Measurements from ENCODE around the gene EBPL.

Gene EBPL

GRCh38 chr13:49629947-49630346, 61.3 kb downstream of the EBPL start:
- DNase-seq (ENCODE audit: low read depth), result no peak
- no peak overlapping the region for H3K4me3 ChIP-seq (ENCODE audit: low read depth, low read length)

DNA sequence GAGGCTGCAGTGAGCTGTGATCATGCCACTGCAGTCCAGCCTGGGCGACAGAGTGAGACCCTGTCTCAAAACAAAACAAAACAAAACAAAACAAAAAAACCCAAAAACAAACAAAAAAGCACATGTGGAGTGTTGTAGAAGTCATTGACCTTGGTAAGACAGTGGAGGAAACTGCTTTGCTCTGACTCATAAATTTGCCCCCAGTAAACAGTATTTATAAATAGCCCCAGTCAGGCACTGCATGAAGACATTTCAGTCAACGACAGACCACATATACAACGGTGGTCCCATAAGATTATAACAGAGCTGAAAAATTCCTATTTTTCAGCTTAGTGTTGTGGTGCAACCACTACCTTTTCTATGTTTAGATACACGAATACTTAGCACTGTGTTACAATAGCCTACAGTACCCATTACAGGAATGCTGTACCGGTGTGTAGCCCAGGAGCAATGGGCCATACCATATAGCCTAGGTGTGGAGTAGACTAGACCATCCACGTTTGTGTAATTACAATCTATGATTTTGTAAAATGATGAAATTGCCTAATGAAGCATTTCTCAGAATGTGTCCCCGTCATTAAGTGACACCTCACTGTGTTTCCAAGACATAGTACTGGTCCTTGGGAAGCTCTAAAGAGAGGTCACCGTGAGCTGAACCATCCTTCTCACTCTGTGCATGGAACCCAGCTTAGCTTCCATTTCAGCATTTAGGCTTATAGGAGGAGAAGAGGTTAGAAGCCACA, 61.9 kb downstream of the EBPL start:
- no peak for TF ChIP-seq CTCF (IDR thresholded peaks at IDR 0.05; ENCODE audit: control insufficient read depth, extremely low read depth, insufficient read depth)
- DNase-seq (ENCODE audit: low read depth), result no peak
- H3K4me3 ChIP-seq (ENCODE audit: low read depth, low read length), result no peak overlapping the region

More at GRCh38 chr13:49629947-49630346, 61.3 kb downstream of the EBPL start:
- TF ChIP-seq CTCF (IDR thresholded peaks at IDR 0.05; ENCODE audit: control insufficient read depth, extremely low read depth, insufficient read depth), result no peak

DNA sequence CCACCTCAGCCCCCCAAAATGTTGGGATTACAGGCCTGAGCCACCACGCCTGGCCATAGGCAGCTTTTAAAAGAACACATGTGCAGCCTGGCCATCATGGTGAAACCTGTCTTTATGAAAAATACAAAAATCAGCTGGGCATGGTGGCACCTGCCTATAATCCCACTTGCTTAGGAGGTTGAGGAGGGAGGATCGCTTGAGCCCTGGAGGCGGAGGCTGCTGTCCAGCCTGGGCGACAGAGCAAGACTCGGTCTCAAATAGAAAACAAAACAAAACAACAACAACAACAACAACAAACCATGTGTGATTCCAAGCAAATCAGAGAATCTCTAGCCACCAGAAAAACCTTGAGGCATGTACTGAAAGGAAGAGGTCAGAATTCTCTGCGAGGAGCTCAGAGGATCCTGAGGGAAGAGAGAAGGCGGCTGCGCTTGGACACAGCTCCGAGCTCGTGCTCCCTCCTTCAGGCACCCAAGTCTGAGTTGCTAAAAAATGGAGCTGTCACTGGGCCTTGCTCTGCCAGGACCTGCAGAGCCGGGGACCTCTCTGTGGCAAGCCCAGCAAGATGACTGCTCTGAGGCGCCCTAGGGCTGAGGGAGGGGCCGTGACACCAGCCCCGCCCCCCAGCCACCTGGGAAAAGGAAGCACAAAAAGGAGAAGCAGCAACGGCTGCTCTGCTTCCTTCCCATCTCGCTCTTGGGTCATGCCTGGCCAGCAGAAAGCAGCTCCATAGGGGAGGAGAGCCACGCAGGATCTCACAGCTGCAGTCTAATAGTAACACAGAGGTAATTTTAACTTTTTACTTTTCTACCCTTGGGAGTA, 63.2 kb downstream of the EBPL start, which contains the start of gene ARL11:
ARL11 (plus strand) TSS at position 677 of the 822 bp plus-strand sequence. CDS start 1,941 bp downstream, outside the sequence.
- no peak for DNase-seq (ENCODE audit: low read depth)
- no peak within 1 kb of the TSS for H3K4me3 ChIP-seq (ENCODE audit: low read depth, low read length)
- TF ChIP-seq CTCF (IDR thresholded peaks at IDR 0.05; ENCODE audit: control insufficient read depth, extremely low read depth, insufficient read depth), result no peak

GRCh38 chr13:49625392-49626079, 65.8 kb downstream of the EBPL start:
- H3K4me3 ChIP-seq (ENCODE audit: low read depth, low read length), result no peak overlapping the region
- DNase-seq (ENCODE audit: low read depth), result peak; percentile 21
- TF ChIP-seq CTCF (IDR thresholded peaks at IDR 0.05; ENCODE audit: control insufficient read depth, extremely low read depth, insufficient read depth), result no peak

DNA sequence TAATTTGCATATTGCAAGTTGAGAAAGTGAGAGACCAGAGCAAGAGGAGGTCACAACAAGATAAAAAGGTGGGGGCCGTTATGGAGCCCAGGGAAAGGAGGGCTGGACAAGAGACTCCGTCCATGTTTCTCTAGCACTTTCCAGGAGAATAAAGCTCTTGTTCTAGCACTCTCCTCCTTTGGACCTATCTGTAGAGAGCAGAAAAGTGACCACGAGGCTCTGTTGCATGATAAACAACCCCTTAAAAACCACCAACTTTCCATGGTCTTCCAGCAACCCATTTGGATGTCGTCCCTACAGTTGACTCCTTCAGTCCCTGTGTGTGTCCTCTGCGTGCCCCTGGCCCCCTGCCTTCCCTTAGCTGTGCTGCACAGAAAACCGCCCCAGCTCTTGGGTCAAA, 67.1 kb downstream of the EBPL start:
- TF ChIP-seq CTCF (IDR thresholded peaks at IDR 0.05; ENCODE audit: control insufficient read depth, extremely low read depth, insufficient read depth), result no peak
- H3K4me3 ChIP-seq (ENCODE audit: low read depth, low read length), result no peak overlapping the region
- no peak for DNase-seq (ENCODE audit: low read depth)

DNA sequence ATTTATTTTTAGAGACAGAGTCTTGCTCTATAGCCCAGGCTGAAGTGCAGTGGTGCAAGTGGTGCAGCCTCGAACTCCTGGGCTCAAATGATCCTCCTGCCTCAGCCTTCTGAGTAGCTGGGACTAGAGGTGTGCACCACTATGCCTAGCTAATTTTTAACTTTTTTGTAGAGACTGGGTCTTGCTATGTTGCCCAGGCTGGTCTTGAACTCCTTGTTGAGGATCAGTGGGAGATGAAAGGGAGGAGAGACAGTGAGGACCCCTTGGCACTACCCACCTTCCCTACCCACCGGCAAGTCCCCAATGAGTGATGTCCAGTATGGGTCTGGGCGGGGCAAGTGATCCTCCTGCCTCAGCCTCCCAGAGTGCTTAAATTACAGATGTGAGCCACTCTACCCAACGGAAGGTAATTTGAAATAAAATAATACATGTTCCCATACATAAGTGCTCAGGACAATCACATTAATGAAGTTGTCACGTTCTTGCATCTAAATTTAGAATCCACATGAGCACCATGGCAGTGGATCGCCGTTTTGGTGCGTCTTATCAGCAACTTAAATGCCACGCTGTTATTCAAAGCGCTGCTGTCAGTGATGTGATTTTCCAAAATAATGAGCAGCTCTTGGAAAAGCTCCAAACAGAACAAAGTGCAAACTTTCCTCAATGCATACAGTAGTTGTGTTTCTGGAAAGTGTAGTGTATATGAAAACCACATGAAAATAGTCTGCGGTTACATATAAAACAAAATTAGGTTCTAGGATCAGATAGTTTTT, 68.9 kb downstream of the EBPL start:
- no peak for DNase-seq (ENCODE audit: low read depth)
- H3K4me3 ChIP-seq (ENCODE audit: low read depth, low read length), result no peak overlapping the region
- TF ChIP-seq CTCF (IDR thresholded peaks at IDR 0.05; ENCODE audit: control insufficient read depth, extremely low read depth, insufficient read depth), result no peak

Measured in LNCaP clone FGC (cell line).